Measurements from ENCODE around the gene BAHCC1.

DNA sequence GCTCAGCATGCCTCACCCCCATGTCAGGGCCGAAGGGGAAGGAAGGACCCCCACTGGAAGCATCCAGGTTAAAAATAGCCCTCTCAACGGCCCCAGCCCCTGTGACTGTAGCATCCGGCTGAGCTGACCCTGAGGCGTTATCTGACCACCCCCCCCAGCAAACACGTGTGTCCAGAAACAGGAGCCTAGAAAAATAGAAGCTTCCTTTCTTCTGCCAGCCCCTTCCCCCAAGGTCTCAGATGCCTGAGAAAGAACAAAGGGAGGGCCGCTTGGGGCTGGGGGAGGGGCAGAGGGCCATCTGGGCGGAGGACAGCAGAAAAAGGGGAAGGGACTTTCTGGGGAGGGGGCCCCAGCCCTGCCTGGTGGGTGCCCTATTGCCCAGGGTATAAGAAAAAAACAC, 61.5 kb downstream of the BAHCC1 start:
- no peak for TF ChIP-seq YY1 (IDR thresholded peaks at IDR 0.05; ENCODE audit: insufficient read depth, insufficient read length)
- TF ChIP-seq SUZ12 (IDR thresholded peaks at IDR 0.05; ENCODE audit: extremely low read depth, insufficient read depth, insufficient read length) = no peak

Data from NT2/D1 (cell line).